Measurements from ENCODE around the gene ZNF467. TPM values are rescaled to one million over a fixed set of nuclear protein-coding genes. Genes with fewer than 3 reads are reported as not detected.

ZNF467 gene
- total RNA-seq, 1 donor from 2014 or later: 4.5 TPM

DNA sequence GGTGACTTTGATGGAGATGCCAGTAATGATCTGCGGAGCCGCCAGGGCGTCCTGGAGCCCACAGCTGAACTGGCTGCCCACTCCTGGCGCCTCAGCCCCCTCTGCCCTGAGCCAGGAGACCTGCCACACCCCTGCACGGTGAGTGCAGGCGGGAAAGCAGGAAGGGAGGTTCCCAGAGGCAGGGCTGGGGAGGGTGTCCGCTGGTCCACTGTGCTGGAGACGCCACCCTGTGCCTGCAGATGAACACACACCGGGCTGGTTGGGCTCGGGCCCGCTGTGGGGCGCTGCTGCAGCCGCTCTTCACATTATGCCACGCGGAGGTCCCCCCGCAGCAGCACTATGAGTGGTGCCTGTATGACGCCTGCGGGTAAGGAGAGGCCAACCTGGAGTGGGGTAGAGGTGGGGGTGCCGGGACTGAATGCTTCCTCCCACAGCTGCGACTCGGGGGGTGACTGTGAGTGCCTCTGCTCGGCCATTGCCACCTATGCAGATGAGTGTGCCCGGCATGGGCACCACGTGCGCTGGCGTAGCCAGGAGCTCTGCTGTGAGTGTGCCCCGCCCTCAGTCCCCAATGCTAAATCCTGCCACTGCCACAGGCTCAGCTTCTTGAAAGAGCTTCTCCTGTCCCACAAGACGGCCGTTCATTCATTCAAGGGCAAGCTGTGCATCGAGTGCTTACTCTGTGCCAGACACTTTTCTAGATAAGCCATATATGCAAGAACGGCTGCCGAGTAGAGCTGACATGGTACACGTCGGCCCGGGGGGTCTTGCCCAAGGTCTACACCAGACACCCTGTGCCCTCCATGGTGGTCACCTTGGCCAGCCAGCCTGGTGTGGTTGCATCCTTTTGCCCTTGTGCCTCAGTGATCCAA, 14.3 kb upstream of the ZNF467 start:
- DNase-seq (ENCODE audit: low read depth in 2 of 2): peak in 1 of 2 donors; percentile 54

DNA sequence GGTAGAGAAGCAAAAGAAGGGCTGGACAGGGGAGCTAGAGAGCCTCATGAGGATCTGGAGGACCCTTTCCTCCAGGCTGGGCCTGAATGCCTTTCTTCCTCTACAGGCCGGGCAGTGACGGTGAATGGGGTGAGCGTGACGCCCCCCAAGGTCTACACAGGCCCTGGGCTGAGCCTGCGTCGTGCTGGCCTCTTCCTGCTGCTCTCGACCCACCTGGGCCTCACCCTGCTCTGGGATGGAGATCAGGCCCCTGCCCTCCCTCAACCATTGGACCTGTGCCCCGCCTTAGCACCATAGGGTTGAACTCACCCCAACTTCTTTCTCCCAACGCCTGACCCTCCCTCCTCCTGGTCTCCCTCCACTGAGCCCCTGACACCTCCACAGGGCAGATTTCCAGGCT, 12.6 kb upstream of the ZNF467 start:
- DNase-seq (ENCODE audit: low read depth in 2 of 2): no peak

DNA sequence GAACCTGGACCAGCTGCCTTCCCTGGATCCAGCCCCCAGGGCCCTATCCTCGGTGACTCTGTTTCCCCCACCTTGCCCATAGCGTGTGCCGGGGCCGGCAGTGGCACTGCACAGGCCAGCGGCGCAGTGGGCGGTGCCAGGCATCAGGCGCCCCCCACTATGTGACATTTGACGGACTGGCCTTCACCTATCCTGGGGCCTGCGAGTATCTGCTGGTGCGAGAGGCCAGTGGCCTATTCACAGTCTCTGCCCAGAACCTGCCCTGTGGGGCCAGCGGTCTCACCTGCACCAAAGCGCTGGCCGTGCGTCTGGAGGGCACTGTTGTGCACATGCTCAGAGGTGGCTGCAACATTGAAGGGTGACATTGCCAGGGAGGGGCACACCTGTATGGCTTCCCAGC, 12.0 kb upstream of the ZNF467 start:
- no peak for DNase-seq (ENCODE audit: low read depth in 2 of 2)

GRCh38 chr7:149784251-149784608, 10.8 kb upstream of the ZNF467 start:
- DNase-seq (ENCODE audit: low read depth in 2 of 2): no peak

DNA sequence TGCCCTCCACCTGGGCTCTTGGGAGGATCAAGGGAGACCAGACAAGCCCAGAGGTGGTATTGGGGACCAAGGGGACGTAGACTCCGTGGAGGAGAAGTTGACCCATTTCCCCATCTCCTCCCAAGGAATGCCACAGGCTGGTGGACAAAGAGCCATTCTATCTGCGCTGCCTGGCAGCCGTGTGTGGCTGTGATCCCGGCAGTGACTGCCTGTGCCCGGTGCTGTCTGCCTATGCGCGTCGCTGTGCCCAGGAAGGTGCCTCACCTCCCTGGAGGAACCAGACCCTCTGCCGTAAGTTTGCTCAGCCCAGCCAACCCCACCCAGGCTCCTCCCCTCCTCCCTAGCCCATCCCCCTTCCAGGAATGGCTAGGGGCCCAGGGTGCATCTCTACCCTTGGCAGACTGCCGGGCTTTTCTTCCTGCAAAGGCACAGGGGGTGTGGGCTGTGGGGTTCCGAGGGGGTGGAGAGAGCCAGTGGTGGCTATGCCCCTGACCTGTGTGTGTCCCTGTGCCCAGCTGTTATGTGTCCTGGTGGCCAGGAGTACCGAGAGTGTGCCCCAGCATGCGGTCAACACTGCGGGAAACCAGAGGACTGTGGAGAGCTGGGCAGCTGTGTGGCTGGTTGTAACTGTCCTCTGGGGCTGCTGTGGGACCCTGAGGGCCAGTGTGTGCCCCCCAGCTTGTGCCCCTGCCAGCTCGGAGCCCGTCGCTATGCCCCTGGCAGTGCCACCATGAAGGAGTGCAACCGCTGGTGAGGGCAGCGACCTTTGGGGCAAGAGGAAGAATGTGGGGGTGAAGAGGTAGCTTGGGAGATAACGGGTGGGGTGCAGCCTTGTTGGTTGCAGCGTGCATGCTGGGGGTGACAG, 10.2 kb upstream of the ZNF467 start:
- no peak for DNase-seq (ENCODE audit: low read depth in 2 of 2)

- no peak for DNase-seq (ENCODE audit: low read depth in 2 of 2)
These were observed 9.4 kb upstream of the ZNF467 start for GRCh38 chr7:149782682-149783345.

DNA sequence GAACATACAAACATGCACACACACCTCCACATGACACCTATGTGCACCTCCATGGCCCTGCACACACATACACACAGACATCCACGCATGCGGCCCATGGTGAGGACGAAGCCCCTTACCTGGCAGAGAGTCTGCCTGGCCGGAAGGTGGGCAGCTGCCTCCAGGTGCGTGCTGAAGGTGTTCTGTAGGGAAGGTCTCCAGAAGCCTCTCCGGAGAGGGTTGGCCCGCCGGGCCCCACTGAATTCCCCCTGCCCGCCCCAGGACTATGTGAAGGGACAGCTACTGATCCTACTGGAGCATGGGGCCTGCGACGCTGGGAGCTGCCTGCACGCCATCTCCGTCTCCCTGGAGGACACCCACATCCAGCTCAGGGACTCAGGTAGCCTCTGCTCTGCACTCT, 8.5 kb upstream of the ZNF467 start:
- no peak for DNase-seq (ENCODE audit: low read depth in 2 of 2)

- DNase-seq (ENCODE audit: low read depth in 2 of 2): no peak
These were observed 7.4 kb upstream of the ZNF467 start for GRCh38 chr7:149780636-149781419.

- no peak for DNase-seq (ENCODE audit: low read depth in 2 of 2)
These were observed 6.7 kb upstream of the ZNF467 start for GRCh38 chr7:149780056-149780455.

DNA sequence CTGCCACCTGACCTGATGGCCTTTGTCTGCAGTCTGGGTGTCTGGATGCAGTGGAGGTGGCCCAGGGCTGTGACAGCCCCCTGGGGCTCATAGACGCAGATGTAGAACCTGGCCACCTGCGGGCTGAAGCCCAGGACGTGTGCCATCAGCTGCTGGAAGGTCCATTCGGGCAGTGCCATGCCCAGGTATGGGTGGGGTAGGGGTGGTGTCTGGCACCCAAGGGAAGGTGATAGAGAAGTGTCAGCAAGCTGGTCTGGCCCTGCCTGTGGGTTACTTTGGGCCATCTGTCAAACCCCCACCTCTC, 6.1 kb upstream of the ZNF467 start:
- no peak for DNase-seq (ENCODE audit: low read depth in 2 of 2)

- no peak for DNase-seq (ENCODE audit: low read depth in 2 of 2)
These were observed 5.5 kb upstream of the ZNF467 start for GRCh38 chr7:149778696-149779501.

DNA sequence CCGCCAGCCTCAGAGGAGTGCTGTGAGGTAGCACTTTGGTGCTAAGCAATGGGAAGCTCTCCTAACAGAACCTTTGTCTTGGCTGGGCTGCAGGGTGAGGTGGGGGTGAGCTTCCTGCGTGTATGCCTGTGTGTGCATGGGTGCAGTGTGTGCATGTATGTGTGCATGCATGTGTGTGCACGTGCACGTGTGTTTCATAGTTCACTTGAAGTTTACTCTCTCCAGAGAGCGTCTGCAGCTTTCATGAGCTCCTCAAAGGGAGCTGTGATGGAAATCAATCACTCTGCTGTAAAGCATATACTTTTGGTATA, 4.9 kb upstream of the ZNF467 start:
- DNase-seq (ENCODE audit: low read depth in 2 of 2): no peak

- no peak for DNase-seq (ENCODE audit: low read depth in 2 of 2)
These were observed 4.4 kb upstream of the ZNF467 start for GRCh38 chr7:149777551-149778326.

- DNase-seq (ENCODE audit: low read depth in 2 of 2): no peak
These were observed 3.5 kb upstream of the ZNF467 start for GRCh38 chr7:149776848-149777407.

DNA sequence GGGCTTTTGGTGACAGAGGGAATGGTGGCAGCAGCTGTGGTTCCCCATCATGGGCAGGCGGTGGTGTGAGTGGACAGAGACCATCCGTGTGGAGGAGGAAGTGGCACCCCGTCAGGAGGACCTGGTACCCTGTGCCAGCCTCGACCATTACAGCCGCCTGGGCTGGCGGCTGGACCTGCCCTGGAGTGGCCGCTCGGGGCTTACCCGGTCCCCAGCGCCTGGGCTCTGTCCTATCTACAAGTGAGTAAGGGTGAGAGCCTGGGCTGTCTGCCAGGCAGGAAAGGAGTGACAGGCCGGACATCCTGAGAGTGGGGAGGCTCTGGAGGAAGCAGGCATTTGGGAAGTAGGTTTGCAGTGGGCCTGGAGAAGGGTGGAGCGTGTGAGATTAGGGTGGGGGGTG, 2.9 kb upstream of the ZNF467 start:
- DNase-seq (ENCODE audit: low read depth in 2 of 2): peak; percentile 69 to 75

DNA sequence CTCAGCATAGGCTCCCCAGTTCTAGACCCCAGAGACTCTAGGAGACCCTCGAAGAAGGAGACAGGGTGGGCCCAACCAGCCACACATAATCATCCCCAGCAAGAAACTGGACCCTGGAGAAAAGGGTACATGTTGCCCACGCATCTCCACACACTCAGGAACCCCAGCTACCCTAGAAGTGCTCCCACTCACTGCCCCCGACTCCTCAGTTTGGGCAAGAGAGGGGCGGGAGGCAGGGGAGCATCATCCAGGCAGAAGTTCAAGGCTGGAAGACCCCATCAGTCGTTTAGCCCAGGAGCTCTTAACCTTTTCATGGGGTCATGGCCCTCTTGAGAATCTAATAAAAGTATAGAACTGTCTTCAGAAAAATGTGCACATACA, 1.8 kb upstream of the ZNF467 start:
- DNase-seq (ENCODE audit: low read depth in 2 of 2): no peak

DNA sequence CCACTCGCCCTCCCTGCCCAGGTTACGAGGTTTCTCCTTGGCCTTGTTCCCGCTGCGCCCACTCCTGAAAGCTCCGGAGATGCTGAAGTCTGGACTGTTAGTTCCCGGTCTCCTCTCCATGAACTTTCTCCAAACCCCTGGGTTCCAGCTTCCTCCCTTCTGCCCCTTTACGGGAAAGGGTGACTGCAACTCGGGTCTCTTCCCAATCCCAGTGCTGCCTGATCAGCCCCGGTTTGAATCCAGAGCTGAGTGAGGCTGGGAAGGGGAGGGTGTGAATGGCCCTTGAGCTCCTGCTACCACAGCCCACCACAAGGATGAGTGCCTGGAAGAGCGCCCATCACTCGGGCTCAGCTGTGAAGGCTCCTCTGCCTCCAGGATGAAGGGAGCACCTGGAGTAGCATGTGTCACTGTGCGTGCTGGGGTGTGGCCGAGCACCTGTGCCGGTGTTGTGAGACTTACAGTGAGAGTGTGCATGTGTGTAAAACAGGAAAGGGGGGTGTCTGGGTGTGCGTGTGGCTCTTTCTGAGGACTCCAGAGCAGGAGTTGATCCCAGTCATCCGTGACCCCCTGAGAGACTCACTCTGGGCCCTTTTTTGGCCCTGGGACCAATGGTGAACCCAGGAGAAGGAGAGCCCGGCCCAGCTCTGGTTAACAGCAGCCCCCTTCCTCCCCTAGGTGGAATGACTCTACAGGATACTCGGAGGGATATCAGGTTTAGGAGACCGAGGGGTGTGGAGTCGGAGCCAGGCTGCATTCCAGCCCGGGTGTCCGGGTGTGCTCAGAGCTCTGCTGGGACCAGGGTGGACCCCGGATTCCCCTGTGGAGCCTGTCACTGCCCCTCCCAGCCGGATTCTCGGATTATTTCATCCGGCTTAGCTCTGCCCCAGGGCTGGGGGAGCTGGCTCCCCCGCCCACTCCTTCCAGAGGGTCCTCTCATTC, 1.1 kb upstream of the ZNF467 start:
- DNase-seq (ENCODE audit: low read depth in 2 of 2): no peak

DNA sequence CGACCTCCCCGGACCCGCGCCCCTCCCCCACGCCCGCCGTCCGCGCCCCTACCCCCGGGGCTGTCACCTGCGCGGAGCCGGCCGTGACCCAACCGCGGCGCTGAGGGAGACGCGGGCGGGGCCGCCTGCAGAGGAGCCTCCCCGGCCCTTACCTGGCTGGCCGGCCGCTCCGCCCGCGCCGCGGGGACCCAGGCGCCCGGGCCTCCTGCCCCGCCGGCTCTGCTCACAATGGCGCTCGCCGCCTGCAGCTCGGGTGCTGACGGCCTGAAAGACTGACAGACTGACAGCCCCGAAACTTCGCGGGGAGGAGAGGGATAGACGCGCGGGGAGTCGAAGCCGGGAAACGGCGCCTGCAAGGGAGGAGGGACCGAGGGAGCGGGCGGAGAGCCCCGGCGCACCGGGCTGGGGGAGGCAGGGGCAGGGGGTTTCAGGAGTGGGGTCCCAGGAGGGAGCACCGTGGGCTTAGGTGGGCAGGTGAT, 393 bp downstream of the ZNF467 start:
- DNase-seq (ENCODE audit: low read depth in 2 of 2): no peak
